Uterus (tissue), 4 donors: Measurements from ENCODE around the gene GLYR1. TPM values are rescaled to one million over a fixed set of nuclear protein-coding genes. Genes with fewer than 3 reads are reported as not detected.

ENCODE experiments used
- DNase-seq, 2 donors: peaks; one replicate each; pipeline ENCODE4 v3.0.0-alpha.2; 2019 to 2020
- H3K27ac ChIP-seq, 2 donors: fragments of 200-600 bp; sonication (generic); 1 replicate in 1 of 2; 2 replicates in 1 of 2; pipeline ENCODE4 v1.5.1; 2016 to 2018
- H3K27me3 ChIP-seq, 2 donors: fragments of 200-600 bp; sonication (generic); one replicate each; pipeline ENCODE4 v1.5.1; 2018 to 2019; ENCODE audit warnings: control low read depth in 1 of 2
- H3K36me3 ChIP-seq, 2 donors: fragments of 200-600 bp; sonication (generic); one replicate each; pipeline ENCODE4 v1.5.1; 2019; ENCODE audit warnings: control low read depth in 1 of 2
- H3K4me1 ChIP-seq, 2 donors: fragments of 200-600 bp; sonication (generic); one replicate each; pipeline ENCODE4 v1.5.1; 2018 to 2019; ENCODE audit warnings: control low read depth in 1 of 2
- H3K4me3 ChIP-seq, 2 donors: fragments of 200-600 bp; sonication (generic); 1 replicate in 1 of 2; 2 replicates in 1 of 2; pipeline ENCODE4 v1.5.1; 2018 to 2019; ENCODE audit warnings: mild to moderate bottlenecking in 1 of 2
- H3K9me3 ChIP-seq, 2 donors: fragments of 200-600 bp; sonication (generic); one replicate each; pipeline ENCODE4 v1.5.1; 2019; ENCODE audit warnings: control low read depth in 1 of 2
- POLR2A ChIP-seq, 2 donors: fragments of 450-650 bp; IDR thresholded peaks; one replicate each; pipeline ENCODE4 v1.6.1; 2016; ENCODE audit warnings: antibody characterized with exemption in 2 of 2, mild to moderate bottlenecking in 1 of 2, moderate library complexity in 1 of 2
- intact Hi-C: fragments of 100-400 bp; cut with DNase I; formaldehyde crosslinking; loops from one replicate; pipeline ENCODE4 v1.15.1; 2023; ENCODE audit warnings: low total_unique reads
- total RNA-seq, 4 donors: library from RNA; depleted of rRNA in 3 of 4; stranded (reverse); fragments of >200 nt in 3 of 4; gene quantifications; one replicate each; pipeline versions ENCODE4 v1.1.0 to v1.2.4, GENCODE V29; 2014 to 2023
- TF ChIP-seq, protein P1 (sequence below), 4 experiments: fragments of 200-600 bp in 2 of 4; fragments of 450-650 bp in 2 of 4; sonication (generic) in 2 of 4; IDR thresholded peaks; one replicate each; pipeline ENCODE4 v1.5.1; 2016 to 2019; ENCODE audit warnings: antibody characterized with exemption in 4 of 4, mild to moderate bottlenecking in 2 of 4, moderate library complexity in 1 of 4
- donor health status: DM: yes; HTN: yes; CAD: no.

GLYR1 gene
- total RNA-seq, 4 donors from 2014 or later, result 26.6 to 86.3 (median 47.1) TPM

DNA sequence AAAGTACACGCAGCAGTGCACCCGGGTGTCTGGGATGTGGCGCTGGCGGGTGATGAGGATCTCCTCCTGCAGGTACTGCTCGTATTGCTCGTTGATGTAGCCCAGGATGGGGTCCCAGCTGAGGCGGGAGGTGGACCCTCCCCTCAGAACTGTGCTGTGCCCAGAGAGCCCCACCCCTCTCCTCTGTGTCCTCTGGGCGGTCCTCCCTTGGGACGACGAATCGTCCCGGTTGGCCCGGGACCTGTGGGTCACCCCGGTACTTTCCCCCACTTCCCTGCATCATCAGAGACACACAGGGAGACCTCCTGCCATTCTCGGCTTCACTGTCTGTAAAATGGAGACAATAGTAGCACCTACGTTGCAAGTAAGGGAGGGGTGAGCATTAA lies 63.1 kb downstream of the GLYR1 start:
- no peaks in the 10 kb centered on the region for H3K9me3 ChIP-seq
- TF ChIP-seq, protein P1, sequence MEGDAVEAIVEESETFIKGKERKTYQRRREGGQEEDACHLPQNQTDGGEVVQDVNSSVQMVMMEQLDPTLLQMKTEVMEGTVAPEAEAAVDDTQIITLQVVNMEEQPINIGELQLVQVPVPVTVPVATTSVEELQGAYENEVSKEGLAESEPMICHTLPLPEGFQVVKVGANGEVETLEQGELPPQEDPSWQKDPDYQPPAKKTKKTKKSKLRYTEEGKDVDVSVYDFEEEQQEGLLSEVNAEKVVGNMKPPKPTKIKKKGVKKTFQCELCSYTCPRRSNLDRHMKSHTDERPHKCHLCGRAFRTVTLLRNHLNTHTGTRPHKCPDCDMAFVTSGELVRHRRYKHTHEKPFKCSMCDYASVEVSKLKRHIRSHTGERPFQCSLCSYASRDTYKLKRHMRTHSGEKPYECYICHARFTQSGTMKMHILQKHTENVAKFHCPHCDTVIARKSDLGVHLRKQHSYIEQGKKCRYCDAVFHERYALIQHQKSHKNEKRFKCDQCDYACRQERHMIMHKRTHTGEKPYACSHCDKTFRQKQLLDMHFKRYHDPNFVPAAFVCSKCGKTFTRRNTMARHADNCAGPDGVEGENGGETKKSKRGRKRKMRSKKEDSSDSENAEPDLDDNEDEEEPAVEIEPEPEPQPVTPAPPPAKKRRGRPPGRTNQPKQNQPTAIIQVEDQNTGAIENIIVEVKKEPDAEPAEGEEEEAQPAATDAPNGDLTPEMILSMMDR (IDR thresholded peaks at IDR 0.05), result no peak
- TF ChIP-seq POLR2A (IDR thresholded peaks at IDR 0.05), result no peak
- no peak for DNase-seq
- H3K4me1 ChIP-seq, result no peaks in the 10 kb centered on the region
- H3K27ac ChIP-seq, result no peak overlapping the region
- intact Hi-C loops, result no loop called here
- no peak overlapping the region for H3K4me3 ChIP-seq
- H3K36me3 ChIP-seq, result no peaks in the 10 kb centered on the region
- H3K27me3 ChIP-seq, result no peaks in the 10 kb centered on the region

DNA sequence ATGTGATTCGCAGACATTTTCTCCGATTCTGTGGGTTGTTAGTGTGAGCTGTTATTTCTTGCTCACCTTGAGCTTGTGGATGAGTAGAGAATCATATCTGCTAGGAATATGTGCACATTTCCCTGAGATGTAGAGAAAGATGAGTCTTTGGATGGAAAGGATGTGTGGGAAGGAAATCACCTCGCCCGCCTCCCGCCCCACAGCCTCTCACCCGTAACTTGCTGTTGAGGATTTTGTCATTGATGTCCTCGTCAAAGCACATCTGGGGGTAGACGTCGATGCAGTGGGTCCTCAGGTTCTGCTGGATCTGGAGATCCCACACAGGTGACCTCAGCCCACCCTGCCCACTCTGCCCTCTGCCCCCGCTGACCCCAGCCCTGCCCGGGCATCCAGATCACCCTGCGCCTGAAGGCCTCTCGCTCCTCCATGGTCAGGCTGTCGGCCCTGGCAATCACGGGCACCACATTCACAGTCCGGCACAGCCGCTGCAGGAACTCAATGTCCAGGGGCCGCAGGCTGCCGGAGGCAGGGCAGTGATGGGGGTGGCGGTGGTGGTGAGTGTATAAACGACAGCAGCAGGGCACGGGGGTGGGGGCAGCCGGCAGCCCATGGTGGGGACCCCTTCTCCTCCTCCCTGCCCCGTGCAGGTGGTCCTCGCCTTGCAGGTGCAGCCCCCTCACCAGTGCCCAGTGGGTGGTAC lies 63.7 kb downstream of the GLYR1 start:
- intact Hi-C loops, result no loop called here
- Histone ChIP-seq H3K36me3 (no peaks in the 10 kb centered on the region), H3K27ac (no peak overlapping the region), H3K9me3 (no peaks in the 10 kb centered on the region), H3K27me3 (no peaks in the 10 kb centered on the region), H3K4me1 (no peaks in the 10 kb centered on the region), H3K4me3 (no peak overlapping the region)
- no peak for TF ChIP-seq POLR2A (IDR thresholded peaks at IDR 0.05)
- TF ChIP-seq, protein P1 (IDR thresholded peaks at IDR 0.05), result no peak
- no peak for DNase-seq

DNA sequence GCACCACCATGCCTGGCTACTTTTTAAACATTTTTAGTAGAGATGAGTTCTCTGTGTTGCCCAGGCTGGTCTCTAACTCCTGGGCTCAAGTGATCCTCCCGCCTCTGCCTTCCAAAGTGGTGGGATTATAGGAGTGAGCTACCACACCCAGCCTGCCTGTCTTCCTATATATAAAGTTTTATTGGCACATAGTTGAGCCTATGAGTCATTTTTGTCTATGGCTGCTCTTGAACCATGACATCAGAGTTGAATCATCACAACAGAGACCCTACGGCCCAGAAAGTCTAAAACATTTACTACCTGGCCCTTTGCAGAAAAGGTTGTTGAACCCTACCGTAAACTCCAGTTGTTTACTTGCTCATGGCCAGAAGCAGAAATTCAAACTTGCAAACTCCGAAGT lies 66.9 kb downstream of the GLYR1 start:
- H3K27ac ChIP-seq, result no peak overlapping the region
- no peaks in the 10 kb centered on the region for H3K9me3 ChIP-seq
- H3K4me3 ChIP-seq, result no peak overlapping the region
- intact Hi-C loops, result no loop called here
- no peaks in the 10 kb centered on the region for H3K36me3 ChIP-seq
- DNase-seq, result no peak
- no peaks in the 10 kb centered on the region for H3K27me3 ChIP-seq
- no peaks in the 10 kb centered on the region for H3K4me1 ChIP-seq
- TF ChIP-seq, protein P1 (IDR thresholded peaks at IDR 0.05), result no peak

DNA sequence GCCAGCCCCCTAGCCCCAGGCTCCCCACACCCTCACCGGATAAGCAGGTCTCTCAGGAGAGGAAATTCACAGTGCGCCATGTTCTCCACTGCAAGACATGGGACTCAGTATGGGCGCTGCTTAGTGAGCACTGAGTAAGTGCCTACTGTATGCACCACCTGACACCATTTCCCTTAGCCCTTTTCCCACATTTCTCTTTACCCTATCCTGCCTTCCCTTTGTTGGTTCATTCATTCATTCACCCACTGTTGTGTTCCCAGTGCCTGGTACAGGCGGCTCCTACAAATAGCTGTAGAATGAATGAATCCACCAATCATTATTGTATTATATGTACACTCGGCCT lies 69.1 kb downstream of the GLYR1 start:
- Histone ChIP-seq H3K36me3 (no peaks in the 10 kb centered on the region), H3K27me3 (no peaks in the 10 kb centered on the region), H3K4me3 (no peak overlapping the region), H3K27ac (no peak overlapping the region), H3K4me1 (no peaks in the 10 kb centered on the region), H3K9me3 (no peaks in the 10 kb centered on the region)
- TF ChIP-seq POLR2A (IDR thresholded peaks at IDR 0.05), result no peak
- TF ChIP-seq, protein P1 (IDR thresholded peaks at IDR 0.05), result no peak
- intact Hi-C loops, result no loop called here
- no peak for DNase-seq

DNA sequence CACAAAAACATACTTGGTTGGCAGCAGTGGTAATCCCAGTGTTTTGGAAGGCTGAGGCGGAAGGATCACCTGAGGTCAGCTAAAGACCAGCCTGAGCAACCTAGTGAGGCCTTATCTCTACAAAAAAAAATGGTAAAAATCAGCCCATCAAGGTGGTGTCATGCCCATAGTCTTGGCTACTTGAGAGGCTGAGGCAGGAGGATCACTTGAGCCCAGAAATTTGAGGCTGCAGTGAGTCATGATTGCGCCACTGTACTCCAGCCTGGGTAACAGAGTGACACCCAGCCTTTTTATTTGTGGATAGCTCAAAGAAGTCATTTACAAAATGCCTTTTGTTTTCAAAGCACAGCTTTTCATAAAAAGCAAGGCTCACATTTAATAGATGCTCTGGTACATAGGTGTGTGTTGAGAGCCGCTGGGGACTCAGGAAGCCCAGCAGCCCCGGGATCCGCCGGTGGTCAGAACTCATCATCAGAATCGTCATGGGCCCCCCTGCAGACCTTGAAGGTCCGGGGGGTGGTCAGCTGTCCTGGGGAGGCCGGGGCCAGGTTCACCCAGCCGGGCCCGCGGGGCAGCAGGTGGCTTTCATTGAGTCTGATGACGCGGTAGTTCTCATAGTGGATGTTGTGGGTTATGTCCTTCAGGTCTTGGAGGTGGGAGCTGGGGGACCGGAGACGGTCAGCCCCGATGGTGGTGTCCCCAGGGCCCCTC lies 69.6 kb downstream of the GLYR1 start:
- no peaks in the 10 kb centered on the region for H3K36me3 ChIP-seq
- no peaks in the 10 kb centered on the region for H3K4me1 ChIP-seq
- TF ChIP-seq POLR2A (IDR thresholded peaks at IDR 0.05), result no peak
- TF ChIP-seq, protein P1 (IDR thresholded peaks at IDR 0.05), result no peak
- H3K9me3 ChIP-seq, result no peaks in the 10 kb centered on the region
- no peaks in the 10 kb centered on the region for H3K27me3 ChIP-seq
- DNase-seq, result no peak
- H3K27ac ChIP-seq, result no peak overlapping the region
- no peak overlapping the region for H3K4me3 ChIP-seq
- intact Hi-C loops, result no loop called here
